GM23338 (cell line): ENCODE results near the gene USP37. TPM values are rescaled to one million over a fixed set of nuclear protein-coding genes. Genes with fewer than 3 reads are reported as not detected.

Experiments
- ATAC-seq: fragments of 200-7000 bp; cut with Tn5 transposase; 3 replicates; pipeline ENCODE4 v1.9.1; 2020
- DNase-seq: peaks from one replicate; pipeline ENCODE4 v3.0.0-alpha.2; 2015; ENCODE audit warnings: low spot score
- H2AFZ ChIP-seq: fragments of 200-600 bp; sonication (generic); 2 replicates; pipeline ENCODE4 v1.8.0; 2016; ENCODE audit warnings: antibody characterized with exemption, mild to moderate bottlenecking, moderate library complexity
- H3F3A ChIP-seq: fragments of 200-600 bp; sonication (generic); replicated peaks from 2 replicates; pipeline ENCODE4 v1.8.0; 2017; ENCODE audit warnings: antibody characterized with exemption, mixed run types, low read depth
- H3K27ac ChIP-seq: fragments of 200-600 bp; sonication (generic); 2 replicates; pipeline ENCODE4 v1.6.1; 2016; ENCODE audit warnings: low read depth
- H3K27me3 ChIP-seq: fragments of 200-600 bp; sonication (generic); 2 replicates; pipeline ENCODE4 v1.8.0; 2016; ENCODE audit warnings: mild to moderate bottlenecking, mixed run types, moderate library complexity; ENCODE audit not compliant: insufficient read depth
- H3K36me3 ChIP-seq: fragments of 200-600 bp; sonication (generic); 2 replicates; pipeline ENCODE4 v1.8.0; 2016; ENCODE audit warnings: mild to moderate bottlenecking; ENCODE audit not compliant: insufficient read depth
- H3K4me1 ChIP-seq: fragments of 200-600 bp; sonication (generic); 2 replicates; pipeline ENCODE4 v1.8.0; 2016; ENCODE audit warnings: mild to moderate bottlenecking, moderate library complexity; ENCODE audit not compliant: insufficient read depth
- H3K4me2 ChIP-seq: fragments of 200-600 bp; sonication (generic); 2 replicates; pipeline ENCODE4 v1.7.1; 2017; ENCODE audit warnings: mixed run types
- H3K4me3 ChIP-seq: fragments of 200-600 bp; sonication (generic); 2 replicates; pipeline ENCODE4 v1.6.1; 2016; ENCODE audit warnings: mixed run types
- H3K79me2 ChIP-seq: fragments of 200-600 bp; sonication (generic); replicated peaks from 2 replicates; pipeline ENCODE4 v1.8.0; 2017; ENCODE audit warnings: mild to moderate bottlenecking; ENCODE audit not compliant: insufficient read depth
- H3K9me2 ChIP-seq: fragments of 200-600 bp; sonication (generic); 2 replicates; pipeline ENCODE4 v1.8.0; 2017; ENCODE audit not compliant: insufficient read depth
- H4K20me1 ChIP-seq: fragments of 200-600 bp; sonication (generic); replicated peaks from 2 replicates; pipeline ENCODE4 v1.8.0; 2017; ENCODE audit warnings: mild to moderate bottlenecking; ENCODE audit not compliant: insufficient read depth
- H3K27ac Mint-ChIP-seq: 2 replicates; pipeline ENCODE4 v1.8.0; 2020; ENCODE audit warnings: inconsistent platforms, mild to moderate bottlenecking, moderate library complexity, mixed read lengths
- H3K27me3 Mint-ChIP-seq: 3 replicates; pipeline ENCODE4 v1.8.0; 2022; ENCODE audit warnings: low read depth, mild to moderate bottlenecking, moderate library complexity, mixed read lengths, inconsistent platforms; ENCODE audit not compliant: insufficient read depth, poor library complexity
- H3K36me3 Mint-ChIP-seq: 3 replicates; pipeline ENCODE4 v1.8.0; 2021; ENCODE audit warnings: low read depth, mild to moderate bottlenecking, inconsistent platforms, moderate library complexity, mixed read lengths
- H3K4me1 Mint-ChIP-seq: 3 replicates; pipeline ENCODE4 v1.8.0; 2020; ENCODE audit warnings: mild to moderate bottlenecking, inconsistent platforms, mixed read lengths
- H3K4me3 Mint-ChIP-seq: 3 replicates; pipeline ENCODE4 v1.8.0; 2021; ENCODE audit warnings: moderate library complexity, mild to moderate bottlenecking, inconsistent platforms, mixed read lengths
- H3K9me3 Mint-ChIP-seq: 3 replicates; pipeline ENCODE4 v1.8.0; 2020; ENCODE audit warnings: moderate library complexity, mild to moderate bottlenecking, inconsistent platforms, mixed read lengths
- CTCF ChIP-seq, 2 experiments: fragments of 200-600 bp in 1 of 2; sonication (generic) in 1 of 2; conservative IDR thresholded peaks; 2 replicates each; pipeline versions ENCODE4 v1.5.1 to v1.6.1; 2016 to 2017; ENCODE audit warnings: antibody characterized with exemption in 2 of 2, low read depth in 2 of 2, mild to moderate bottlenecking in 2 of 2, moderate library complexity in 1 of 2
- EZH2 ChIP-seq: fragments of 200-600 bp; sonication (generic); IDR thresholded peaks from one replicate; pipeline ENCODE4 v1.8.0; 2017; ENCODE audit warnings: antibody characterized with exemption, mild to moderate bottlenecking, low read depth; ENCODE audit not compliant: unreplicated experiment
- EZH2phosphoT487 ChIP-seq: fragments of 200-600 bp; sonication (generic); IDR thresholded peaks from one replicate; pipeline ENCODE4 v1.8.1; 2018; ENCODE audit warnings: antibody characterized with exemption; ENCODE audit not compliant: unreplicated experiment
- JUNB ChIP-seq: IDR thresholded peaks from one replicate; pipeline ENCODE4 v1.6.1; 2016; ENCODE audit warnings: antibody characterized with exemption; ENCODE audit not compliant: unreplicated experiment
- NANOG ChIP-seq: IDR thresholded peaks from 2 replicates; pipeline ENCODE4 v1.6.1; 2016; ENCODE audit warnings: antibody characterized with exemption, borderline replicate concordance
- POLR2AphosphoS5 ChIP-seq: IDR thresholded peaks from 2 replicates; pipeline ENCODE4 v1.6.1; 2016; ENCODE audit warnings: antibody characterized with exemption, low read depth
- REST ChIP-seq: IDR thresholded peaks from one replicate; pipeline ENCODE4 v1.6.1; 2018; ENCODE audit warnings: antibody characterized with exemption; ENCODE audit not compliant: unreplicated experiment
- STAT1 ChIP-seq: IDR thresholded peaks from one replicate; pipeline ENCODE4 v1.6.1; 2016; ENCODE audit warnings: antibody characterized with exemption; ENCODE audit not compliant: unreplicated experiment
- ZNF114 ChIP-seq: fragments of 250-450 bp; sonication (Bioruptor Pico); IDR thresholded peaks from 2 replicates; pipeline ENCODE4 v1.5.0; 2020; ENCODE audit warnings: mild to moderate bottlenecking, moderate library complexity
- polyA plus RNA-seq: library from polyadenylated mRNA; unstranded; fragments of >200 nt; fragmentation: Nextera tagmentation; extraction: Ambion mirVana; gene quantifications from 2 replicates; pipeline ENCODE4 v1.2.1, GENCODE V29; 2016
- total RNA-seq: library from RNA; depleted of rRNA; stranded (reverse); fragments of >200 nt; shearing (Covaris generic); gene quantifications from 2 replicates; pipeline ENCODE4 v1.2.3, GENCODE V29; 2014
- TF ChIP-seq, protein P1 (sequence below): IDR thresholded peaks from 2 replicates; pipeline ENCODE4 v1.6.1; 2016; ENCODE audit warnings: antibody characterized with exemption

Gene USP37
- total and polyA plus RNA-seq, 2 experiments from 2014 or later, result 8.2 to 21.0 TPM

- Histone ChIP-seq H3K4me2 (no peak overlapping the region), H4K20me1 (no peaks in the 10 kb centered on the region), H3K4me1 (no peaks in the 10 kb centered on the region), H3K27me3 (no peaks in the 10 kb centered on the region), H3K9me2 (no peaks in the 10 kb centered on the region), H3F3A (no peaks in the 10 kb centered on the region), H3K36me3 (peaks cover 22% of the 10 kb centered on the region), H3K4me3 (no peak overlapping the region), H3K27ac (no peak overlapping the region), H2AFZ (no peak overlapping the region), H3K79me2 (no peaks in the 10 kb centered on the region)
- Mint-ChIP-seq H3K9me3 (no peaks in the 10 kb centered on the region), H3K36me3 (peaks cover 51% of the 10 kb centered on the region; the same call in 2 of the 3 replicates), H3K4me1 (no peaks in the 10 kb centered on the region), H3K27me3 (no peaks in the 10 kb centered on the region), H3K4me3 (no peak overlapping the region), H3K27ac (no peak overlapping the region)
- no peak for DNase-seq
- no peak for ATAC-seq
- no peak for TF ChIP-seq POLR2AphosphoS5
Observed at GRCh38 chr2:218482651-218483050, 85.5 kb downstream of the USP37 start.

DNA sequence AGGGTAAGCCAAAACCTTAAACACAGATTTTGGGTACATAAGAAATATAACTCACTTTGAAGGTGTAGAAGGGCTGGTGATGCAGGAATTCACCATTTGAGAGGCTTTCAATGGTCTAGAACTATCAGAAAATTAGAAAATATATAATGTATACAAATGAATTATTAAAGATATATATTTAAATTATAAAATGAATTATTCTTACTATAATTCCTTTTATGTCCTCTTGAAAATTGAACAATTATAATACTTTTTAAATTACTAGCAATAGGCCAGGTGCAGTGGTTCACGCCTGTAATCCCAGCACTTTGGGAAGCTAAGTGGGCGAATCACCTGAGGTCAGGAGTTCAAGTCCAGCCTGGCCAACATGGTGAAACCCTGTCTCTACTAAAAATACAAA is 88.6 kb downstream of the USP37 start:
- Mint-ChIP-seq H3K4me3 (no peak overlapping the region), H3K9me3 (no peaks in the 10 kb centered on the region), H3K36me3 (peaks cover 39% of the 10 kb centered on the region; the same call in 2 of the 3 replicates), H3K27ac (no peak overlapping the region), H3K4me1 (no peaks in the 10 kb centered on the region), H3K27me3 (no peaks in the 10 kb centered on the region)
- peaks cover 19% of the 10 kb centered on the region; the same call in 1 of the 2 replicates for H3K36me3 ChIP-seq
- no peaks in the 10 kb centered on the region for H3K9me2 ChIP-seq
- H3K4me3 ChIP-seq, result no peak overlapping the region
- H3K27me3 ChIP-seq, result no peaks in the 10 kb centered on the region
- H2AFZ ChIP-seq, result no peak overlapping the region
- ATAC-seq (no peak), DNase-seq (no peak)
- H3K27ac ChIP-seq, result no peak overlapping the region
- H3F3A ChIP-seq, result no peaks in the 10 kb centered on the region
- no peaks in the 10 kb centered on the region for H3K79me2 ChIP-seq
- no peaks in the 10 kb centered on the region; the same call in 1 of the 2 replicates for H4K20me1 ChIP-seq
- H3K4me2 ChIP-seq, result no peak overlapping the region
- no peaks in the 10 kb centered on the region for H3K4me1 ChIP-seq
- TF ChIP-seq JUNB, result no peak
- no peak for TF ChIP-seq EZH2
- TF ChIP-seq EZH2phosphoT487, result no peak
- no peak for TF ChIP-seq STAT1
- no peak for TF ChIP-seq NANOG
- TF ChIP-seq REST, result no peak
- no peak for TF ChIP-seq ZNF114
- no peak for TF ChIP-seq CTCF (conservative IDR thresholded peaks at IDR 0.05; ENCODE audit: low read depth in 2 of 2)
- TF ChIP-seq, protein P1, sequence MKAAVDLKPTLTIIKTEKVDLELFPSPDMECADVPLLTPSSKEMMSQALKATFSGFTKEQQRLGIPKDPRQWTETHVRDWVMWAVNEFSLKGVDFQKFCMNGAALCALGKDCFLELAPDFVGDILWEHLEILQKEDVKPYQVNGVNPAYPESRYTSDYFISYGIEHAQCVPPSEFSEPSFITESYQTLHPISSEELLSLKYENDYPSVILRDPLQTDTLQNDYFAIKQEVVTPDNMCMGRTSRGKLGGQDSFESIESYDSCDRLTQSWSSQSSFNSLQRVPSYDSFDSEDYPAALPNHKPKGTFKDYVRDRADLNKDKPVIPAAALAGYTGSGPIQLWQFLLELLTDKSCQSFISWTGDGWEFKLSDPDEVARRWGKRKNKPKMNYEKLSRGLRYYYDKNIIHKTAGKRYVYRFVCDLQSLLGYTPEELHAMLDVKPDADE, result no peak
